OCI-LY1 (cell line): Measurements from ENCODE around the gene WDR35.

Experiments
- EZH2 ChIP-seq: fragments of 200-600 bp; sonication (generic), shearing (Covaris generic); IDR thresholded peaks from 2 replicates; pipeline ENCODE4 v1.8.0; 2017; ENCODE audit warnings: borderline replicate concordance, mixed run types, mild to moderate bottlenecking, antibody characterized with exemption, low read length, moderate library complexity, mixed read lengths
- TF ChIP-seq, protein P1 (sequence below): fragments of 200-600 bp; sonication (generic), shearing (Covaris generic); IDR thresholded peaks from 2 replicates; pipeline ENCODE4 v1.5.1; 2017; ENCODE audit warnings: mild to moderate bottlenecking, antibody characterized with exemption, low read length, moderate library complexity, mixed read lengths

DNA sequence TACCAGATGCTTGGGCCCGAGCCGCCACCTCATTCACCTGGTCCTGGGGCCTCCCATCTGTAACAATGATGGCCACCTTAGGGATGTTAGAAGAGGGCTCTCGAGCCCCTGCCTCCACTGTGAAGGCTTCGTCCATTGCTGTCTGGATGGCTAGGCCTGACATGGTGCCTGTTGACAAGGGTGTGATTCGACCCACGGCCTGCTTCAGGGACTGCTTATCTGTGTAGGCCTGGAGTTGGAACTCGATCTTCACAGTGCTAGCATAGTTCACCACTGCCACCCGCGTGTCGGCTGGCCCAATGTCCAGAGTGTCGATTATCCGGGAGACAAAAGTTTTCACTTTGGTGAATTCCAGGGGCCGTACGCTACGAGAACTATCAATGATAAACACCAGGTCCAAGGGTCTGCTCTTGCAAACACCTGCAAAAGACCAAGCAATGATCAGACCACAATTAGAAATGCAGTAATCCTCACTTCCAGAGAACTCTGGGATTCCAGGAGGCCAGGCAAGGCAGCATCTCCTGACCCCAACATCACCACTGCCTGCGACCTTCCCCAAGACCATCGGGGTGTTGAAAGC, 16.1 kb upstream of the WDR35 start:
- TF ChIP-seq, protein P1, sequence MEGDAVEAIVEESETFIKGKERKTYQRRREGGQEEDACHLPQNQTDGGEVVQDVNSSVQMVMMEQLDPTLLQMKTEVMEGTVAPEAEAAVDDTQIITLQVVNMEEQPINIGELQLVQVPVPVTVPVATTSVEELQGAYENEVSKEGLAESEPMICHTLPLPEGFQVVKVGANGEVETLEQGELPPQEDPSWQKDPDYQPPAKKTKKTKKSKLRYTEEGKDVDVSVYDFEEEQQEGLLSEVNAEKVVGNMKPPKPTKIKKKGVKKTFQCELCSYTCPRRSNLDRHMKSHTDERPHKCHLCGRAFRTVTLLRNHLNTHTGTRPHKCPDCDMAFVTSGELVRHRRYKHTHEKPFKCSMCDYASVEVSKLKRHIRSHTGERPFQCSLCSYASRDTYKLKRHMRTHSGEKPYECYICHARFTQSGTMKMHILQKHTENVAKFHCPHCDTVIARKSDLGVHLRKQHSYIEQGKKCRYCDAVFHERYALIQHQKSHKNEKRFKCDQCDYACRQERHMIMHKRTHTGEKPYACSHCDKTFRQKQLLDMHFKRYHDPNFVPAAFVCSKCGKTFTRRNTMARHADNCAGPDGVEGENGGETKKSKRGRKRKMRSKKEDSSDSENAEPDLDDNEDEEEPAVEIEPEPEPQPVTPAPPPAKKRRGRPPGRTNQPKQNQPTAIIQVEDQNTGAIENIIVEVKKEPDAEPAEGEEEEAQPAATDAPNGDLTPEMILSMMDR, result no peak
- TF ChIP-seq EZH2, result no peak
